Measurements from ENCODE around the gene PKIG. TPM values are rescaled to one million over a fixed set of nuclear protein-coding genes. Genes with fewer than 3 reads are reported as not detected.

Gene PKIG
- total and polyA plus RNA-seq, 9 of the 15 experiments (the other 6 are each of a cell fraction or from before 2014, with no cell fraction given): 0.13 to 7.0 (median 4.7) TPM

- TF ChIP-seq CEBPZ (IDR thresholded peaks at IDR 0.05; ENCODE audit: borderline replicate concordance, low read depth, low read length): no peak
- TF ChIP-seq, protein P1, sequence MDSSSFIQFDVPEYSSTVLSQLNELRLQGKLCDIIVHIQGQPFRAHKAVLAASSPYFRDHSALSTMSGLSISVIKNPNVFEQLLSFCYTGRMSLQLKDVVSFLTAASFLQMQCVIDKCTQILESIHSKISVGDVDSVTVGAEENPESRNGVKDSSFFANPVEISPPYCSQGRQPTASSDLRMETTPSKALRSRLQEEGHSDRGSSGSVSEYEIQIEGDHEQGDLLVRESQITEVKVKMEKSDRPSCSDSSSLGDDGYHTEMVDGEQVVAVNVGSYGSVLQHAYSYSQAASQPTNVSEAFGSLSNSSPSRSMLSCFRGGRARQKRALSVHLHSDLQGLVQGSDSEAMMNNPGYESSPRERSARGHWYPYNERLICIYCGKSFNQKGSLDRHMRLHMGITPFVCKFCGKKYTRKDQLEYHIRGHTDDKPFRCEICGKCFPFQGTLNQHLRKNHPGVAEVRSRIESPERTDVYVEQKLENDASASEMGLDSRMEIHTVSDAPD (CRISPR knock-in tag; IDR thresholded peaks at IDR 0.05): no peak
- no peak for TF ChIP-seq SIN3A (IDR thresholded peaks at IDR 0.05; ENCODE audit: borderline replicate concordance in 2 of 2, control insufficient read depth in 1 of 2, low read depth in 2 of 2, low read length in 2 of 2)
- TF ChIP-seq ZNF24 (IDR thresholded peaks at IDR 0.05): no peak
- TF ChIP-seq ZNF121 (CRISPR knock-in tag; conservative IDR thresholded peaks at IDR 0.05): no peak
- TF ChIP-seq CXXC5 (CRISPR knock-in tag; IDR thresholded peaks at IDR 0.05): no peak
- no peak for TF ChIP-seq SMC3 (conservative IDR thresholded peaks at IDR 0.05; ENCODE audit: insufficient read depth, low read depth, low read length)
- TF ChIP-seq ZNF436 (CRISPR knock-in tag; IDR thresholded peaks at IDR 0.05): no peak
These were observed 78.2 kb downstream of the PKIG start (continued) for GRCh38 chr20:44660581-44660980.

Data from K562 (cell line).